ENCODE results near the gene DLG5.
A peak's percentile ranks its signal among the peaks of the same experiment; 100 is the strongest.

DLG5 gene

GRCh38 chr10:77834943-77835668 lies 91.4 kb downstream of the DLG5 start:
- no peak for DNase-seq (ENCODE audit: low read depth, low spot score)
- no peak overlapping the region for H3K4me3 ChIP-seq (ENCODE audit: low read length)

DNA sequence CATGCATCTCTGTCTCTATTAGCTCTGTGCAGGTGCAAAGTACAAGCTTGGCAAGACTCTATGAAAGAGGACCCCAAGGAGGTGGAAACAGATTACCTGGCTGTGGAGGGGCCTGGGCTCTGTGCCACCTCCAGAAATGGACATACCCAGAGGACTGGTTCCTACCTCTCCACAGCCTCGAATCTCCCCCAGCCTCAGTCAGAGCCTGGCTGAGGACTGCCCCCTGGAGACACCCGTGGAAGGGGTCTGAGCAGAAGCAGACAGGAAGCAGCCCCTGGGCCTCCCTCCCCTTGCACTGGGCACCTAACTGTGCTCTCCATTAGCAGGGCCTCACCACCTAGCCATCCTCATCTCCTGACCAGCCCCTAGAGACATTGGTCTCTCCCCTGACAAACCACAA lies 92.0 kb downstream of the DLG5 start:
- no peak for DNase-seq (ENCODE audit: low read depth, low spot score)
- H3K4me3 ChIP-seq (ENCODE audit: low read length): no peak overlapping the region

DNA sequence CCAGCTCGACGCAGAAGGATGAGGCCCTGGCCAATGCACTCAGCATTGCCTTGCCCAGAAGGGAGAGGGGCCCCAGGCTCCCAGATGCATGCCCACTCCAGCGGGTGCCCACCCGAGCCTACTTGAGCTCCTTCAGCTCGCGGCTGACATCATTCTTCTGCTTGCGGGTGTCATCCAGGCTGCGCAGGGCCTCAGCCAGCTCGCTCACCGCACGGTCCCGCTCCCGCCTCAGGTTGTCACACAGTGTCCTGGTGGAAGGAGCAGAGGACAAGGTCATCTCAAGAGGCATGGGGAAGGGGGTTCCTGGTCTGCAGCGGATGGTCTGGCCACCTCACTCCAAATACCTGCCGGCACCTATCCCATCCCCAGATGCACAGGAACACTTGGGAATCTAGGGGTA lies 92.8 kb downstream of the DLG5 start:
- no peak overlapping the region for H3K4me3 ChIP-seq (ENCODE audit: low read length)

GRCh38 chr10:77833225-77833624 lies 93.3 kb downstream of the DLG5 start:
- H3K4me3 ChIP-seq (ENCODE audit: low read length): no peak overlapping the region
- no peak for DNase-seq (ENCODE audit: low read depth, low spot score)

More for the DNA sequence above, 92.8 kb downstream of the DLG5 start:
- DNase-seq (ENCODE audit: low read depth, low spot score): no peak

DNA sequence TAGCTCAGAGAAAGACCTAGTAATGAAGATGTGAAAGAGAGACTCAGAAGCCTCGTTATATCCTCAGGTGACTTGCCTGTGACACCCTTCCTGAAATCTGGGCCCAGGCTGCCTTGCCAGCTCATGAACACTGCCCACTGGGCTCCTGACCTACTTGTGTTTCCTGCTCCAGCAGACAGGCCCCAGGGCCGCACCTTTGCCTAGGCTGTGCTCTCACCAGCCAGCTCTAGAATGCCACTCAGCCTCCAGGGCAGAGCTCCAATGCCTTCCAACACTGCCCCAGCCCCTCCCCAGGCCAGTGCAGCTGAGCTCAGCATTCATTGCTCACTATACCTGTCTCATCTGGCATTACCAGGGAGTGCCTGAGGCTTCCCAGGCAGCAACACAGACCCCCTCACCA lies 94.3 kb downstream of the DLG5 start:
- H3K4me3 ChIP-seq (ENCODE audit: low read length): no peak overlapping the region
- no peak for DNase-seq (ENCODE audit: low read depth, low spot score)

GRCh38 chr10:77829356-77829755 lies 97.2 kb downstream of the DLG5 start:
- no peak overlapping the region for H3K4me3 ChIP-seq (ENCODE audit: low read length)
- DNase-seq (ENCODE audit: low read depth, low spot score): no peak

- no peak overlapping the region for H3K4me3 ChIP-seq (ENCODE audit: low read length)
- DNase-seq (ENCODE audit: low read depth, low spot score): no peak
These were observed 98.2 kb downstream of the DLG5 start for GRCh38 chr10:77828377-77828776.

GRCh38 chr10:77827366-77827765 lies 99.2 kb downstream of the DLG5 start:
- no peak for DNase-seq (ENCODE audit: low read depth, low spot score)

DNA sequence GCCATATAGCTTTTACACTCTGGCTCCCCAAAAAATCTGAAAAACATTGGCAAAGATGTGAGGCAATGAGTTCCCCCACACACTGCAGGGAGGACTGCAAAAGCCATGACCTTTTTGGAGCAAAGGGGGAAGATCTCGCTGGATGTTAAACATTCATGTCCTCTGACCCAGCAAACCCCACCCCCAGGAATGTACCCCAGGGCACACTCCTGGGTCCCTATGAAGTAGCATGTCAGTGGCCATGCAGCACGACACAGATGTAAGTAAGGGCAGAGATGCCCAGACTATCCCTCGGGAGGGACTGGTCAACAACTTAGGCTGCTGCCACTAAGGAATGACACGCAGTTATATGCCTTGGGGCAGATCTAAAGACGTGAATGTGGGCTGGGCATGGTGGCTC lies 100.6 kb downstream of the DLG5 start:
- no peak for DNase-seq (ENCODE audit: low read depth, low spot score)
- no peak overlapping the region for H3K4me3 ChIP-seq (ENCODE audit: low read length)

More at GRCh38 chr10:77827366-77827765, 99.2 kb downstream of the DLG5 start:
- H3K4me3 ChIP-seq (ENCODE audit: low read length): no peak overlapping the region

DNA sequence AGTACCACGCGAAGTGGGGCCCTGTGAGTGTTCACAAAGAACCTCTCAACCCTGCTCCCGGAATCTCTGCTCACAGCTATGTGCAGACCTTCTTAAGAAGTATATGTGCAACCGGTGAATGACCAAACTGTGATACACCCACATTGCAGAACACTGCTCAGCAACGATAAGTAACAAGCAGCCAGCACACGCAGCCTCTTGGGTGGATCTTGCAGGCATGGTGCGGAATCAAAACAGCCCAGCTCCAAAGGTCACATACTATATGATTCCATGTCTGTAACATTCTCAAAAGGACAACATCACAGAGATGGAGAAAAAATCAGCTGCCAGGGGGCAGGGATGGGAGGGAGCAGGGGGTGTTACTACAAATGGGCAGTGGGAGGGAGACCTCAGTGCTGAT lies 101.6 kb downstream of the DLG5 start:
- H3K4me3 ChIP-seq (ENCODE audit: low read length): no peak overlapping the region
- DNase-seq (ENCODE audit: low read depth, low spot score): no peak

DNA sequence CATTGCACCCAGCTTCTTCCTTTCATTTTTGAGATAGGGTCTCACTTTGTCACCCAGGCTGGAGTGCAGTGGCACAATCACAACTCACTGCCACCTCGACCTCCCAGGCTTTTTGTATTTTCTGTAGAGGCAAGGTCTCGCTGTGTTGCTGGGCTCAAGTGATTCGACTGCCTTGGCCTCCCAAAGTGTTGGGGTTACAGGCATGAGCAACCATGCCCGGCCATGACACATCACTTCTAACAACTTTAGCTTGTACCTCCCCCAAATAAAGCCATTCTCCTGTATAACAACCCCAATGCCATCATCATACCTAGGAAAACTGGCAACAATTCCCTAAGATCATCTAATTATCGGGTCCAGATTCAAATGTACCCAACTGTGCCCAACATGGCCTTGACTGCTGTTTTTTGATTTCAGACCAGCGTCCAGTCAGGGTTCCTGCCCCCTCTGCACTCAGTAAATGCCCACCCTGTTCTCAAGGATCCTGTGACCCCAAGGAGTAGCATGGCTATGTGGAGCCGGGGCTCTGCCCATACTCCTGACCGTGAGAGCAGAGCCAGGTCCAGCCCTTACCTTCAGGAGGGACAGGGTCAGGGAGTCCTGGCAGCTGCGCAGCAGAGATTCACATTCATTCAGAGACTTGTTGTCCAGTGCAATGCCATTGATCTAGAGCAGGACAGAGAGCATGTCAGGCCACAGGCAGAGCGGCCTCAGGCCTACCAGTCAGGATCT lies 102.6 kb downstream of the DLG5 start:
- DNase-seq (ENCODE audit: low read depth, low spot score): no peak
- no peak overlapping the region for H3K4me3 ChIP-seq (ENCODE audit: low read length)

GRCh38 chr10:77821551-77821950 lies 105.0 kb downstream of the DLG5 start:
- H3K4me3 ChIP-seq (ENCODE audit: low read length): no peak overlapping the region
- no peak for DNase-seq (ENCODE audit: low read depth, low spot score)

DNA sequence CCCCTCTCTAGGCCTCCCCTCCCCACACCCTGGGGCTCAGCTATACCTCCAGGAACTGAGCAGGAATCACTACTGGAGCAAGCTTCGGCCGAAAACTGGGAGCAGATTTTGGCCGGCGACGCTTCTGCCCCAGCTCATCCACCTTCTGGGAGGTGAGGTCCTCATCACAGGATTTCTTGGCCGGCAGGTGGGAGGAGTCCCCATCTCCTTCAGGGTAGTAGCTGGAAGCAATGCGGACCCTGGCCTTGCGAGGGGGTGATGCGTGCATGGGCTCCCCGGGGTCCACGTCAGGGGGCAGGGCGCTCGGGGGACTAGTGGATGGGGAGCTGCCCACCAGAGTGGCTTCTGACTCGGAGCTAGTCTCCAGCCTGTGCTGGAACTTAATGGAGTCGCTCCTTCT lies 105.5 kb downstream of the DLG5 start:
- no peak for DNase-seq (ENCODE audit: low read depth, low spot score)
- H3K4me3 ChIP-seq (ENCODE audit: low read length): no peak overlapping the region

DNA sequence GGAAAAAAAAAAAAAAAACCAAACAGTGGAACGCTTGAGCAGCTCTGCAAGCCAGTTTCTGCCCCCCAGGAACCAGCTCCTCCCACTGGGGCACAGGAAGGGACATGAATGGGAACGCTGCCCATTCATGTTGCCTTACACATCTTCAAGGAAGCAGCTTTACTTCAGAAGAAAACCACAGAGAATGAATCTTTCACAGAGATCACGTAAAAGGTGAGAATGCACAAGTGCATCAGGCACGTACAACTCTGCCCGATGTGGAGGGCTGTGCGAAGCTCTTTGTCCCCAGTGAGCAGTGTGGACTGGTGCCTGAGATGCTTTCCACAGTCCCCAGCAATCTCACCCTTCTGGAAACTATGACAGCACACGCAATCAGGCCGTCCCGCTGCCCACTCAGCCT lies 106.2 kb downstream of the DLG5 start:
- peak; percentile 14 for DNase-seq (ENCODE audit: low read depth, low spot score)
- H3K4me3 ChIP-seq (ENCODE audit: low read length): no peak overlapping the region

- no peak overlapping the region for H3K4me3 ChIP-seq (ENCODE audit: low read length)
These were observed 107.1 kb downstream of the DLG5 start for GRCh38 chr10:77819210-77820112.

DNA sequence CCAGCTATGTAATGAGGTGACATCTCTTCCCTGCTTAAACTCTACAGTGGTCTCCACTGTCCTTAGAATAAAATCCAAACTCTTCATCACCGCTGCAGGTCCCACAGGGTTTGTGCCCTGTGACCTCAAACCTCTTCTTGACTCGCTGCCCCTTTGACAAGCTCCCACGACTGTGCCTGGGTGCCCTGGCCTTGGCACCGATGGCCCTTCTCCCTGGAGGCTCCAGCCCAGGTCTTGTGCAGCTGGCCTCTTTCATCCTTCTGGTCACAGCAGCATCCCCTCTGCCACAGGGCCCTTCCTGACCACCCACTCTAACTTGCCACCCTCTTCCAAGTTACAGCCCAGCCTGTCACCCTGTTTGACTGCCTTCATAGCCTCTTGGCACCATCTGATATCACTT lies 108.2 kb downstream of the DLG5 start:
- H3K4me3 ChIP-seq (ENCODE audit: low read length): no peak overlapping the region
- no peak for DNase-seq (ENCODE audit: low read depth, low spot score)

More at GRCh38 chr10:77819210-77820112, 107.1 kb downstream of the DLG5 start:
- DNase-seq (ENCODE audit: low read depth, low spot score): no peak

- no peak for DNase-seq (ENCODE audit: low read depth, low spot score)
- no peak overlapping the region for H3K4me3 ChIP-seq (ENCODE audit: low read length)
These were observed 109.0 kb downstream of the DLG5 start for GRCh38 chr10:77817541-77817940.

DNA sequence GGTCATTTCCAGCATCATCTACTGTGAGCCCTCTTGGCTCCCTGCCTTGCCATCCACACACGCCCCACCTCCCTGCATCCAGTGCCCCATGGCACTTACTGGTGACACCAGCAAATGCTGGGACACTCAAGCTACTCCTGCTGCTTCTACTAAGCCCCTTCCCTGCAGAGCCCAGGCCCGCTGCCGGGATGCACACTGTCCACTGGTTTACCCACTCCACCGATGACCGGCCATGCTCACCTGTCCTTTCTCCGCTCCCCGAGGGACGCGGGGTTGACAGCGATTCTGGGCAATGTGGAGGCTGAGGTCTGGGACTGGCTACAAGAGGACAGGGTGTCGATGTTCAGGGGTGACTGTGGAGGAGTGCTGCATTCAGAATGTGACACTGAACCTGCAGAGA lies 110.2 kb downstream of the DLG5 start:
- no peak overlapping the region for H3K4me3 ChIP-seq (ENCODE audit: low read length)
- DNase-seq (ENCODE audit: low read depth, low spot score): no peak

DNA sequence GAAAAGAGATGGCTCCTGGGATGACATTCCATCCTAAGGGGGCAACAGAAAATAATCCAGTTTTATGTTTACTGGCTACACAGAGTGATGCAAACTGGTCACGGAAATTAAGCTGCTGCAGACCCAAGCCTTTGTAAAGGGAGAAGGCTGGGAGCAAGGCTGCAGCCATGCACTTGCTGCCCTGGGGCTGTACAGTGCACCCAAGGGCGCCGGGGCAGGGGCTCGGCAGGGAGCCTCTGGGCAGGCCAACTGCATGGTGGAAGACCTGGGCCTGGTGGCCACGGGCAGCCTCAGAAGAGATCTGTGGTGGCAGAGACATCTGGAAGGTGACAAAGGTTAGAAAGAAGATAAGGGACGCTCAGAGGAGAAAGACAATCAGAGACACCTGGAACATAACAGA lies 113.8 kb downstream of the DLG5 start:
- no peak overlapping the region for H3K4me3 ChIP-seq (ENCODE audit: low read length)

More for the DNA sequence above, 113.8 kb downstream of the DLG5 start:
- DNase-seq (ENCODE audit: low read depth, low spot score): no peak
